WTC11 (cell line): ENCODE results near the gene UPF2. TPM values are rescaled to one million over a fixed set of nuclear protein-coding genes. Genes with fewer than 3 reads are reported as not detected.

Experiments
- ATAC-seq: fragments of 200-7000 bp; cut with Tn5 transposase; 2 replicates; pipeline ENCODE4 v1.10.0; 2021; ENCODE audit warnings: mild to moderate bottlenecking, moderate library complexity
- CTCF ChIA-PET: fragments of 300-600 bp; sonication (Branson Sonifier 250); formaldehyde crosslinking; loops from one replicate; lab custom pipeline; 2021; ENCODE audit warnings: antibody characterized with exemption; lab: Charles Lee
- POLR2A ChIA-PET: fragments of 350-600 bp; sonication (Branson Sonifier 250); formaldehyde crosslinking; loops from one replicate; lab custom pipeline; 2021; ENCODE audit warnings: antibody characterized with exemption; lab: Charles Lee
- DNase-seq: peaks from one replicate; pipeline ENCODE4 v3.0.0; 2021; ENCODE audit warnings: low spot score
- H3K27ac Mint-ChIP-seq: 2 replicates; pipeline ENCODE4 v1.8.0; 2021; ENCODE audit warnings: mixed read lengths
- H3K27me3 Mint-ChIP-seq: 2 replicates; pipeline ENCODE4 v1.8.0; 2021; ENCODE audit warnings: low read depth, mild to moderate bottlenecking, moderate library complexity, mixed read lengths
- H3K36me3 Mint-ChIP-seq: 2 replicates; pipeline ENCODE4 v1.8.0; 2021; ENCODE audit warnings: mixed read lengths
- H3K4me1 Mint-ChIP-seq: 2 replicates; pipeline ENCODE4 v1.8.0; 2022; ENCODE audit warnings: mixed read lengths
- H3K4me3 Mint-ChIP-seq: 2 replicates; pipeline ENCODE4 v1.8.0; 2021; ENCODE audit warnings: mild to moderate bottlenecking, moderate library complexity, mixed read lengths
- H3K9me3 Mint-ChIP-seq: 2 replicates; pipeline ENCODE4 v1.8.0; 2021; ENCODE audit warnings: mixed read lengths
- ATF1 ChIP-seq: sonication (generic); formaldehyde crosslinking; IDR thresholded peaks from 2 replicates; pipeline ENCODE4 v1.8.1; 2023; ENCODE audit warnings: mild to moderate bottlenecking, moderate library complexity, missing genetic modification reagents
- ATF2 ChIP-seq: sonication (generic); formaldehyde crosslinking; IDR thresholded peaks from 2 replicates; pipeline ENCODE4 v1.8.1; 2022; ENCODE audit warnings: low read depth, missing genetic modification reagents, borderline replicate concordance
- ATF6 ChIP-seq: sonication (generic); formaldehyde crosslinking; IDR thresholded peaks from 2 replicates; pipeline ENCODE4 v1.8.1; 2023; ENCODE audit warnings: mild to moderate bottlenecking, missing genetic modification reagents
- CDX4 ChIP-seq: fragments of 250-450 bp; sonication (Bioruptor Pico); IDR thresholded peaks from 2 replicates; pipeline ENCODE4 v1.9.0; 2021; ENCODE audit warnings: moderate library complexity, mild to moderate bottlenecking, inconsistent platforms, borderline replicate concordance
- EMX1 ChIP-seq: fragments of 250-450 bp; sonication (Bioruptor Pico); IDR thresholded peaks from 2 replicates; pipeline ENCODE4 v1.8.0; 2021; ENCODE audit warnings: mild to moderate bottlenecking
- ESRRA ChIP-seq: sonication (generic); formaldehyde crosslinking; IDR thresholded peaks from 2 replicates; pipeline ENCODE4 v1.8.1; 2022; ENCODE audit warnings: mild to moderate bottlenecking, missing genetic modification reagents, borderline replicate concordance
- PRDM15 ChIP-seq: sonication (generic); formaldehyde crosslinking; IDR thresholded peaks from 2 replicates; pipeline ENCODE4 v1.8.0; 2022; ENCODE audit warnings: missing genetic modification reagents
- ZNF423 ChIP-seq: fragments of 250-450 bp; sonication (Bioruptor Pico); IDR thresholded peaks from 2 replicates; pipeline ENCODE4 v2.1.2; 2022; ENCODE audit warnings: mild to moderate bottlenecking, moderate library complexity
- ZNF532 ChIP-seq: fragments of 250-450 bp; sonication (Bioruptor Pico); IDR thresholded peaks from 2 replicates; pipeline ENCODE4 v1.9.0; 2021; ENCODE audit warnings: mild to moderate bottlenecking, borderline replicate concordance
- ZNF671 ChIP-seq: fragments of 250-450 bp; sonication (Bioruptor Pico); IDR thresholded peaks from 2 replicates; pipeline ENCODE4 v1.8.0; 2021; ENCODE audit warnings: mild to moderate bottlenecking
- total RNA-seq: library from RNA; stranded (reverse); gene quantifications from 3 replicates; pipeline ENCODE4 v1.2.3, GENCODE V29; 2021

The UPF2 gene
- total RNA-seq, 1 experiment from 2014 or later: 24.3 TPM

GRCh38 chr10:11899067-11899876 lies 143.3 kb downstream of the UPF2 start (continued):
- TF ChIP-seq ATF6 (CRISPR knock-in tag) (no peak), PRDM15 (CRISPR knock-in tag) (no peak), ATF1 (CRISPR knock-in tag) (no peak), CDX4 (CRISPR knock-in tag) (no peak), ZNF532 (CRISPR knock-in tag) (no peak), ESRRA (no peak), ZNF671 (no peak), ATF2 (CRISPR knock-in tag) (no peak)

GRCh38 chr10:11898372-11899066 lies 144.1 kb downstream of the UPF2 start:
- H3K27ac Mint-ChIP-seq: no peak overlapping the region
- POLR2A ChIA-PET: no interaction called here
- no peak for DNase-seq
- H3K4me3 Mint-ChIP-seq: no peak overlapping the region
- H3K36me3 Mint-ChIP-seq: no peaks in the 10 kb centered on the region
- no peaks in the 10 kb centered on the region for H3K9me3 Mint-ChIP-seq
- H3K4me1 Mint-ChIP-seq: peaks cover 11% of the 10 kb centered on the region
- no peaks in the 10 kb centered on the region for H3K27me3 Mint-ChIP-seq
- TF ChIP-seq EMX1 (CRISPR knock-in tag) (no peak), ATF2 (CRISPR knock-in tag) (no peak), ZNF423 (CRISPR knock-in tag) (peak; percentile 31; the same call in 1 of the 2 replicates)
- TF ChIP-seq, all 79 proteins: peak for 1
- CTCF ChIA-PET: interaction anchor here (1.4 kb wide), 1 partner anchor 17 kb away, joined by 4 read pairs; no protein-coding TSS in a partner anchor
- peak; percentile 13; the same call in 1 of the 2 replicates for ATAC-seq
